ENCODE data around the gene KIR2DL1.
"Not testable (repeated sequence)": the region's sequence is repeated elsewhere in the genome, so short reads cannot be mapped to it uniquely, and the experiment has no call there.

- TF ChIP-seq, protein P1, sequence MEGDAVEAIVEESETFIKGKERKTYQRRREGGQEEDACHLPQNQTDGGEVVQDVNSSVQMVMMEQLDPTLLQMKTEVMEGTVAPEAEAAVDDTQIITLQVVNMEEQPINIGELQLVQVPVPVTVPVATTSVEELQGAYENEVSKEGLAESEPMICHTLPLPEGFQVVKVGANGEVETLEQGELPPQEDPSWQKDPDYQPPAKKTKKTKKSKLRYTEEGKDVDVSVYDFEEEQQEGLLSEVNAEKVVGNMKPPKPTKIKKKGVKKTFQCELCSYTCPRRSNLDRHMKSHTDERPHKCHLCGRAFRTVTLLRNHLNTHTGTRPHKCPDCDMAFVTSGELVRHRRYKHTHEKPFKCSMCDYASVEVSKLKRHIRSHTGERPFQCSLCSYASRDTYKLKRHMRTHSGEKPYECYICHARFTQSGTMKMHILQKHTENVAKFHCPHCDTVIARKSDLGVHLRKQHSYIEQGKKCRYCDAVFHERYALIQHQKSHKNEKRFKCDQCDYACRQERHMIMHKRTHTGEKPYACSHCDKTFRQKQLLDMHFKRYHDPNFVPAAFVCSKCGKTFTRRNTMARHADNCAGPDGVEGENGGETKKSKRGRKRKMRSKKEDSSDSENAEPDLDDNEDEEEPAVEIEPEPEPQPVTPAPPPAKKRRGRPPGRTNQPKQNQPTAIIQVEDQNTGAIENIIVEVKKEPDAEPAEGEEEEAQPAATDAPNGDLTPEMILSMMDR (IDR thresholded peaks at IDR 0.05), result not testable (repeated sequence)
- TF ChIP-seq POLR2A (IDR thresholded peaks at IDR 0.05), result not testable (repeated sequence)
These were observed 62.9 kb downstream of the KIR2DL1 start, which contains the start of gene KIR2DS4 for GRCh38 chr19:54832496-54832895.
